Ectodermal cell (in vitro differentiated cells): Measurements from ENCODE around the gene CCL11. TPM values are rescaled to one million over a fixed set of nuclear protein-coding genes. Genes with fewer than 3 reads are reported as not detected.

ENCODE experiments used
- H3K27ac ChIP-seq: 2 replicates; pipeline ENCODE4 v1.7.0; 2013; ENCODE audit warnings: mild to moderate bottlenecking, low read depth, low read length; ENCODE audit not compliant: insufficient read depth, poor library complexity, severe bottlenecking
- H3K27me3 ChIP-seq: 2 replicates; pipeline ENCODE4 v1.7.0; 2013; ENCODE audit warnings: mild to moderate bottlenecking, low read length; ENCODE audit not compliant: insufficient read depth, control insufficient read depth, poor library complexity, severe bottlenecking
- H3K36me3 ChIP-seq: one replicate; pipeline ENCODE4 v1.7.0; 2013; ENCODE audit warnings: low read length; ENCODE audit not compliant: control insufficient read depth, insufficient read depth
- H3K4me1 ChIP-seq: one replicate; pipeline ENCODE4 v1.7.0; 2013; ENCODE audit warnings: low read length; ENCODE audit not compliant: control insufficient read depth, insufficient read depth
- H3K4me3 ChIP-seq: 2 replicates; pipeline ENCODE4 v1.7.0; 2013; ENCODE audit warnings: low read depth, low read length, control low read depth; ENCODE audit not compliant: insufficient read depth
- H3K9me3 ChIP-seq: 2 replicates; pipeline ENCODE4 v1.7.0; 2013; ENCODE audit warnings: mild to moderate bottlenecking, low read length, moderate library complexity; ENCODE audit not compliant: control insufficient read depth
- WGBS, 2 experiments: methylation state at CpG; one replicate each; pipeline ENCODE4 v1.1.7; 2013; ENCODE audit warnings: missing lambda C conversion rate in 2 of 2; 5-methylcytosine and 5-hydroxymethylcytosine counted together
- polyA plus RNA-seq, 4 experiments: library from polyadenylated mRNA; stranded (reverse); fragments of 50-300 nt; gene quantifications; one replicate each; pipeline ENCODE4 v1.2.3, GENCODE V29; 2013

CCL11 gene
- not detected for polyA plus RNA-seq (2013, experiment 1 of 4)
- not detected for polyA plus RNA-seq (2013, experiment 2 of 4)
- not detected for polyA plus RNA-seq (2013, experiment 3 of 4)
- polyA plus RNA-seq (2013, experiment 4 of 4), result not detected

DNA sequence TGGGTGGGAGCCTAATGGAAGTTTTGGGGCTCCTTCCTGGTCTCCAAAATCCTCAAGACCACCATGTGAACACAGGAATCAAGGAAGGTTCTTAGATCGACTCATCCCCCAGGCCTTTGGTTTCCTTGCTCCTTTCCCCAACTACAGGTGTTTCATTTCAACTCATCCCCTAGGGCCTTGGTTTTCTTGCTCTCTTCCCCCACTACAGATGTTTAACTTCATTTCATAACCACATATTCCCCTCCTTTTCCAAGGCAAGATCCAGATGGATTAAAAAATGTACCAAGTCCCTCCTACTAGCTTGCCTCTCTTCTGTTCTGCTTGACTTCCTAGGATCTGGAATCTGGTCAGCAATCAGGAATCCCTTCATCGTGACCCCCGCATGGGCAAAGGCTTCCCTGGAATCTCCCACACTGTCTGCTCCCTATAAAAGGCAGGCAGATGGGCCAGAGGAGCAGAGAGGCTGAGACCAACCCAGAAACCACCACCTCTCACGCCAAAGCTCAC lies at the start of gene CCL11:
Gene CCL11 (plus strand): TSS at position 457 of the 507 bp plus-strand sequence. CDS start 67 bp downstream, outside the sequence.
- no peak within 1 kb of the TSS for H3K4me3 ChIP-seq
- no peaks in the 10 kb centered on the region for H3K36me3 ChIP-seq

DNA sequence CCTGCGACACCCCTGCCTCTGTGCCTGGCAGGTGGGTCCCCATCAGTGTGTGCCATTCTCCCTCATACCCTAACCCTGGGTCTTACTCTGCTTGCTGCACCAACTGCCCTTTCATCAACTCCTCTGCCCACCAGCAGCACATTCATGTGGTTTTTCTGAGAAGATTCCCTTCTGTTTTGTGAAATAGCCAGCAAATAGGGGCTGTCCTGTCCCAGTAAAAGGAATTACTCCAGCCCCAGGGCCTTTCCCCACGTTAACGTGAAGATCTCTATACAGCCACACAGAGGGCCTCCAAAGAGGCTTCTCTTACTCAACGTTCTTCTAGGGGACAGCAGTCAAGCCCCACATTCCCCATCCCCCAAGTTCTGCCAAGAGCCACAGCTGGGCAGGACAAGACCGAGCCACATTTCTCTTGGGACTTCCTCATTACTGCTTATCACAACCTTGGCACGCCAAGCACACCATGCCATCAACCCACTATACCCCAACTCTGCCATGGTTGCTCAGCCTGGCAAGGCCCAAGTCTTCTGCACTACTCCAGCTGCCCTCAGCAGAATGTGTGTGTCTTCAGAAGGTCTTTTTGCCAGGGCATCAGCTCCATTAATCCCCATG lies 49.2 kb upstream of the CCL11 start:
- H3K27ac ChIP-seq, result no peak overlapping the region
- H3K4me1 ChIP-seq, result peaks cover 14% of the 10 kb centered on the region
- H3K36me3 ChIP-seq, result no peaks in the 10 kb centered on the region
- H3K9me3 ChIP-seq, result no peaks in the 10 kb centered on the region
- 87 to 91% methylated on average over 6 of the region's 6 CpGs for WGBS, 2 experiments
- no peaks in the 10 kb centered on the region for H3K27me3 ChIP-seq
- no peak overlapping the region for H3K4me3 ChIP-seq

More for the DNA sequence above, at the start of gene CCL11:
- Histone ChIP-seq H3K27ac (no peak within 1 kb of the TSS), H3K27me3 (no peaks in the 10 kb centered on the region), H3K9me3 (no peaks in the 10 kb centered on the region), H3K4me1 (no peaks in the 10 kb centered on the region)
- WGBS, 2 experiments, result 91 to 92% methylated on average over 4 of the region's 4 CpGs

DNA sequence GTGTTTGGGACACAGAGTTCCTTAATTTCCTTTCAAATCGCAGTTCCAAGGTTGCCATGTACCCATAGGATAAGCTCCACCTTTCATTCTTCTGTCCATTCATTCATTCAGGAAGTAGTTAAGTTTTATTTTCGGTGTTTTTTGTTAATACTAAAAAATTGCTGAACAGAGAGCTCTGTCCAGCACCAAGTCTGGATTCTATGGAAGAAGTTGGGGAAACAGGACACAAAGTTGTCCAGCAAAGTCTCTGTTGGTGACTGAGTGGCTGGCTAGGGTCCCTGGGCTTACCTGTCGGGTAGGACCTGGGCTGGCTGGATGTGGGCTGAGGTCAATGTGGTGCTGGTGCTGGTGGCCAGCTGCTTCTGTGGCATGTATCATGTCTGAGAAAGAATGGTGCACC lies 48.1 kb upstream of the CCL11 start:
- Histone ChIP-seq H3K4me3 (no peak overlapping the region), H3K9me3 (no peaks in the 10 kb centered on the region), H3K27me3 (no peaks in the 10 kb centered on the region), H3K27ac (no peak overlapping the region), H3K4me1 (peaks cover 14% of the 10 kb centered on the region), H3K36me3 (no peaks in the 10 kb centered on the region)
- WGBS, 2 experiments, result 84 to 96% methylated on average over 3 of the region's 3 CpGs

DNA sequence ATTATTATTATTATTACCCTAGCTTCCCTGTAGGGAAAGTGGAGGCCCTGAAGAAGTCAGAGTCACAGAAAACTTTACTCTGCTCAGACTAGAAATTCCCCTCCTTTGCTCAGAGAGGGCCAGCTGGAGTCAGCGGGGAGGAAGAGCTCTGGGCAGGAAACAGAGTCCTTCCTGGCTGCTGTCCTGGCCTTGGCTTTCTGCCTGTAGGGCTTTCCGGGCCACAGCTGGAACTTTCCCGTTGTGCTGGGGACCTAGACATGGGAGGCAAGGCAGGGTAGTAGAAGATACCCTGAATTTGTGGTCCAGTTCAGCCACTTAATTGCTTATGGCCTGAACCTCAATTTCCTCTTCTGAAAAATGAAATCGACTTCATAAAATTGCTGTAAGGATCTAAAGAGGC lies 44.5 kb upstream of the CCL11 start:
- peaks cover 4% of the 10 kb centered on the region for H3K4me1 ChIP-seq
- no peak overlapping the region for H3K4me3 ChIP-seq
- no peaks in the 10 kb centered on the region for H3K36me3 ChIP-seq
- no peaks in the 10 kb centered on the region for H3K27me3 ChIP-seq
- H3K9me3 ChIP-seq, result no peaks in the 10 kb centered on the region
- H3K27ac ChIP-seq, result no peak overlapping the region
- WGBS, 2 experiments, result 87% methylated on average over 4 of the region's 4 CpGs

DNA sequence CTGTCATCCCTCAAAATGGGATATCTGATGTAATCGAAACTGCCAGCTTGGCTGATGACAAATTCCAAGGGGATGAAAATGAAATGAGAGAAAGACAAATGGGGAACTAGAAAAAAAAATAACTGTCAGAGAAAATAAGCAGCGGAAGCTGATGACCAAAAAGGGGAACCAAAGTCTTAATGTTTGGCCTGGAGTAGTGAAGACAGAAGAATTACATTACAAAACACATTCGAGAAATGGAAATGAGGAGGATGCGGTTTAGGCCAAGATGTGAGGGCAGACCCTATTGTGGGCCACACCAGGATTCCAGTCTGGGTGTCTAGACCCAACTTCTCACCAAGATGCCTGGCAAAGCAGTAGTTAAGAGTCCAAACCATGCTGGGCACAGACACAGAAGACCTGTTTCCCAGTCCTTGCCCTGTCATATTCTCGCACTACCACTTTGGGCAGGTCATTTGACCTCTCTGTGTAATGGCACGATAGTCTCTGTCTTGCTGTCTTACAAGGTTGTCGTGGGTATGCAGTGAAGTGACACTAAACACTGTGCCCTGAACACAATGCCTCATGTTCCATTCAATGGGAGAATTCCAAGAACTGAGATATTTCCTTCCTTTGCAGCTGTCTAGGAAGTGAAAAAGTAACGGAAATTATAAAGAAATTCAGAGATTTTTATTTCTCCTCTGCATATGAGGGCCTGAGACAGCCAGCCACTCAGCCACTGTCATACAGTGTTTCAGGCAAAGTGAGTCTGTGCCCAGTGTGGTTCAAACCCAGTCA lies 42.8 kb upstream of the CCL11 start:
- Histone ChIP-seq H3K9me3 (no peaks in the 10 kb centered on the region), H3K36me3 (no peaks in the 10 kb centered on the region), H3K27me3 (no peaks in the 10 kb centered on the region), H3K4me1 (peaks cover 4% of the 10 kb centered on the region), H3K27ac (no peak overlapping the region), H3K4me3 (no peak overlapping the region)
- 89 to 94% methylated on average over 8 of the region's 8 CpGs for WGBS, 2 experiments

DNA sequence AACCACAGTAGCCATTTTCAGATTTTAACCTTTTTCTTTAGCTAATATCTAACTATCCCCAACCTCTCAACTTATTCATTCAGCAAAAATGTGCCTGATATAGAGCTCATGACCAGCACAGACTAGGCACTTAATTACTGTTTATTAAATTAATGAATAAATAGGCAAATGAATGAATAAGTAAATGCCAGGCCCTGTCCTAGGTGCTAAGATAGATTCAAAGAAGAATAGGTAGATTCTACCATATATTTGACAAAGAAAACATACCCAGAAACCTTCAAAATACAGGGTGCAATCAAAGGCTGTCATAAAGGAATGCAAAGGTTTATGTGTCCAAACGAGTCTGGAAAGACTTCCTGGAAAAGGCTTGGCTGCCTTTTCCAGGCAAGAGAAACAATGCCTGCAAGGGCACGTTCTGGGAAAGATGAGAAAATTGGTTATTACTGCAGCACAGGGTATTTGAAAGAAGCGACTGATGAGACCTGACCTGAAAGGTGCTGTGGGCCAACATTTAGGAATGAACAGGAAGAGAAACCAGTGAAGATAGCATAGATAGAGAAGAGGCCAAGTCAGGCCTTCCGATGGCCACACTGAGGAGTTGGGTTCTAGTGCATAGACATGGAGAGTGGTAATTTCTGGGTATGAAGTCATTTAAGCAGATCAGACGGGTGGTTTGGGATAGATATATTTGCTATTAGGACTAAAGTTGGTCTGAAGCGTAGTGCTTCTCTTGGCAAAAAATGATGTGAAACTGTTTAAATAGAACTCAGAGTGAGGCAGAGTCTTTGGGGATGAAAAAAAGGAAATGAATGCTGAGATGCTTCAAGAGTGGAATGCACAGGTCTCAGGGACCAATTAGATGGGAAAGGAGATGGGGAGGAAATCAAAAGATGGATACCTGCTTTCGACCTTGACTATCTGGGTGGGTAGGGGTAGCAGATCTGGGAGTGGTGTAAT lies 41.9 kb upstream of the CCL11 start:
- WGBS, 2 experiments, result 93% methylated on average over 7 of the region's 7 CpGs
- Histone ChIP-seq H3K4me3 (no peak overlapping the region), H3K36me3 (no peaks in the 10 kb centered on the region), H3K4me1 (peaks cover 1% of the 10 kb centered on the region), H3K27ac (no peak overlapping the region), H3K9me3 (no peaks in the 10 kb centered on the region), H3K27me3 (no peaks in the 10 kb centered on the region)

DNA sequence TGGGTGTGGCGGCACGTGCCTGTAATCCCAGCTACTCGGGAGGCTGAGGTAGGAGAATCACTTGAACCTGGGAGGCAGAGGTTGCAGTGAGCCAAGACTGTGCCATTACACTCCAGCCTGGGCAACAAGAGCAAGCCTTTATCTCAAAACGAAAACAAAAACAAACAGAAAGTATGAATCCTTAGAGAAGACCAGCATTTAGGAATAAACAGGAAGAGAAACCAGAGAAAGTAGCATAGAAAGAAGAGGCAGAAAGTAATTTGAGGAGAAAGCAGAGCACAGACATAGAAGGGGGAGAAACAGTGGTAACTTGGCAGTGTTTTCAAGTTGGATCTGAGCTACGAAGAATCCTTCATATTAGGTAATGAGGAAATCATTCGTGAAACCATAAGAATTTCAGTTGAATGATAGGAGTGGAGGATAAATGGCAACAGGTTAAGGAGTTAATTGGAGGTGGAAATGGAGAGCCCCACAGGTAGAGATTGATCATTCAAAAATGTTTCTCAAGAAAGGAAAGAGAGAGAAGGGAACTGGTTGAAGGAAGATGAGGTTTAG lies 40.1 kb upstream of the CCL11 start:
- no peak overlapping the region for H3K27ac ChIP-seq
- H3K36me3 ChIP-seq, result no peaks in the 10 kb centered on the region
- no peaks in the 10 kb centered on the region for H3K4me1 ChIP-seq
- H3K4me3 ChIP-seq, result no peak overlapping the region
- H3K9me3 ChIP-seq, result no peaks in the 10 kb centered on the region
- 84 to 94% methylated on average over 6 of the region's 6 CpGs for WGBS, 2 experiments
- H3K27me3 ChIP-seq, result no peaks in the 10 kb centered on the region

DNA sequence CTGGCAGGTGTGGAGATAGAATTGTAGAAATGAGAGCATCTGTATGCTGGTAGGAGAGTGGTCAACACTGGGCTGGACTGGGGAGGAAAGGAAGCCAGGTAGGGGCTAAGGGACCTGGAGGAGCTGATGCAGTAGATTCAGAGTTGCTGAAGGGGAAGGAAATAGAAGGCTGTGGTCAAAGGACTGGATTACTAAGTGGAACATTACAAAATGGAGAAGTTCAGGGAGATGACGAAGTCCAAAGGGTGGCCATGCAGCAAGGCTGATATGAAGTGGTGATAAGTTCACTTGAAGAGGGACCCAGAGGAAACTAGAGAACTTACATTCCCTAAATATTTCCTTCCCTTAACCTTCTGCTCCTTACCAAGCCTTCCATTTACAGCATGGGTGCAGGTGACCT lies 39.1 kb upstream of the CCL11 start:
- no peaks in the 10 kb centered on the region for H3K36me3 ChIP-seq
- H3K4me3 ChIP-seq, result no peak overlapping the region
- WGBS, 2 experiments, result 94 to 100% methylated on average over 1 of the region's 1 CpG
- no peaks in the 10 kb centered on the region for H3K27me3 ChIP-seq
- H3K4me1 ChIP-seq, result no peaks in the 10 kb centered on the region
- H3K9me3 ChIP-seq, result no peaks in the 10 kb centered on the region
- no peak overlapping the region for H3K27ac ChIP-seq

DNA sequence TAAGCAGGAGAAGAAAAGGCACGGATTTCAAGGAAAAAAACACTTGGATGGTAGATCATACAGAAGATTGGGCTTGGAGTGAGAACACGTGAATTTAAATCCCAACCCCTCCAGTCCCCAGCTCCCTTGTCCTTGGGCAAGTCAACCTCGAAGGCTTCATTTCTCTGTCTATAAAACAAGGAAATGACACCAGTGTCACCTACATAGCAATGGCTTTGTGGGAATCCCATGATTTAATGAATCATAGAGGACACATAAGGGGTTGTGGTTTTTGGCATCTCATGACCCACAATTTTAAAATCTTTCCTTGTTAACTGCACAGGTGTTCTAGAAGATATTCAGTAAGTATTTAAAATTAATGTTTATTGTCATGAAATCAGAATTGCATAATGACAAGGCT lies 38.7 kb upstream of the CCL11 start:
- no peak overlapping the region for H3K4me3 ChIP-seq
- no peak overlapping the region for H3K27ac ChIP-seq
- H3K36me3 ChIP-seq, result no peaks in the 10 kb centered on the region
- H3K27me3 ChIP-seq, result no peaks in the 10 kb centered on the region
- WGBS, 2 experiments, result 84 to 97% methylated on average over 3 of the region's 3 CpGs
- H3K4me1 ChIP-seq, result no peaks in the 10 kb centered on the region
- no peaks in the 10 kb centered on the region for H3K9me3 ChIP-seq
